AG04450 (cell line): ENCODE data around the gene NSUN7. TPM values are rescaled to one million over a fixed set of nuclear protein-coding genes. Genes with fewer than 3 reads are reported as not detected.

Source experiments
- CTCF ChIA-PET: fragments of 300-600, 350-600 bp; formaldehyde crosslinking; extraction: SDS; loops from one replicate; lab custom pipeline; 2022; ENCODE audit warnings: antibody characterized with exemption, inconsistent platforms; lab: Charles Lee
- POLR2A ChIA-PET: fragments of 350-600 bp; formaldehyde crosslinking; extraction: SDS; loops from one replicate; lab custom pipeline; 2021; ENCODE audit warnings: antibody characterized with exemption, inconsistent platforms; lab: Yijun Ruan, JAX
- DNase-seq: peaks from one replicate; pipeline ENCODE4 v3.0.0-alpha.2; 2011; ENCODE audit warnings: low read depth, low spot score
- H3K27ac ChIP-seq: one replicate; pipeline ENCODE4 v1.5.1; 2012; ENCODE audit warnings: low read depth, low read length, control low read depth
- H3K27me3 ChIP-seq: one replicate; pipeline ENCODE4 v1.6.0; 2012; ENCODE audit warnings: low read length; ENCODE audit not compliant: control insufficient read depth, insufficient read depth
- H3K4me3 ChIP-seq: 2 replicates; pipeline ENCODE4 v1.5.1; 2011; ENCODE audit warnings: mild to moderate bottlenecking, low read depth, low read length, control low read depth
- H3K9me3 ChIP-seq: 2 replicates; pipeline ENCODE4 v1.5.1; 2012; ENCODE audit warnings: low read length; ENCODE audit not compliant: control insufficient read depth, insufficient read depth
- polyA plus RNA-seq: library from polyadenylated mRNA; depleted of rRNA; stranded (reverse); fragments of >200 nt; gene quantifications from 2 replicates; pipeline ENCODE4 v1.2.3, GENCODE V29; 2011
- TF ChIP-seq, protein P1 (sequence below): IDR thresholded peaks from 2 replicates; pipeline ENCODE4 v1.5.1; 2011; ENCODE audit warnings: low read depth, low read length, control low read depth, inconsistent platforms

The NSUN7 gene
- polyA plus RNA-seq, 1 experiment = 0.11 TPM

- DNase-seq = no peak
- ChIA-PET CTCF (interaction anchor here (1.1 kb wide), 1 partner anchor 21 kb away, joined by 5 read pairs; no protein-coding TSS in a partner anchor), POLR2A (no interaction called here)
- Histone ChIP-seq H3K9me3 (no peaks in the 10 kb centered on the region), H3K4me3 (no peak overlapping the region), H3K27ac (no peak overlapping the region), H3K27me3 (no peaks in the 10 kb centered on the region)
- TF ChIP-seq, protein P1, sequence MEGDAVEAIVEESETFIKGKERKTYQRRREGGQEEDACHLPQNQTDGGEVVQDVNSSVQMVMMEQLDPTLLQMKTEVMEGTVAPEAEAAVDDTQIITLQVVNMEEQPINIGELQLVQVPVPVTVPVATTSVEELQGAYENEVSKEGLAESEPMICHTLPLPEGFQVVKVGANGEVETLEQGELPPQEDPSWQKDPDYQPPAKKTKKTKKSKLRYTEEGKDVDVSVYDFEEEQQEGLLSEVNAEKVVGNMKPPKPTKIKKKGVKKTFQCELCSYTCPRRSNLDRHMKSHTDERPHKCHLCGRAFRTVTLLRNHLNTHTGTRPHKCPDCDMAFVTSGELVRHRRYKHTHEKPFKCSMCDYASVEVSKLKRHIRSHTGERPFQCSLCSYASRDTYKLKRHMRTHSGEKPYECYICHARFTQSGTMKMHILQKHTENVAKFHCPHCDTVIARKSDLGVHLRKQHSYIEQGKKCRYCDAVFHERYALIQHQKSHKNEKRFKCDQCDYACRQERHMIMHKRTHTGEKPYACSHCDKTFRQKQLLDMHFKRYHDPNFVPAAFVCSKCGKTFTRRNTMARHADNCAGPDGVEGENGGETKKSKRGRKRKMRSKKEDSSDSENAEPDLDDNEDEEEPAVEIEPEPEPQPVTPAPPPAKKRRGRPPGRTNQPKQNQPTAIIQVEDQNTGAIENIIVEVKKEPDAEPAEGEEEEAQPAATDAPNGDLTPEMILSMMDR = no peak
These were observed 70.3 kb downstream of the NSUN7 start for GRCh38 chr4:40820101-40820500.

GRCh38 chr4:40822420-40823166, 72.8 kb downstream of the NSUN7 start:
- ChIA-PET POLR2A (no interaction called here), CTCF (no interaction called here)
- H3K4me3 ChIP-seq = no peak overlapping the region
- H3K27ac ChIP-seq = no peak overlapping the region
- H3K9me3 ChIP-seq = no peaks in the 10 kb centered on the region
- no peaks in the 10 kb centered on the region for H3K27me3 ChIP-seq
- no peak for DNase-seq
- TF ChIP-seq, protein P1 = no peak

GRCh38 chr4:40825014-40825838, 75.5 kb downstream of the NSUN7 start:
- POLR2A ChIA-PET = no interaction called here
- H3K4me3 ChIP-seq = no peak overlapping the region
- H3K27me3 ChIP-seq = no peaks in the 10 kb centered on the region
- H3K9me3 ChIP-seq = no peaks in the 10 kb centered on the region
- CTCF ChIA-PET = no interaction called here
- TF ChIP-seq, protein P1 = no peak
- no peak overlapping the region for H3K27ac ChIP-seq
- DNase-seq = no peak

DNA sequence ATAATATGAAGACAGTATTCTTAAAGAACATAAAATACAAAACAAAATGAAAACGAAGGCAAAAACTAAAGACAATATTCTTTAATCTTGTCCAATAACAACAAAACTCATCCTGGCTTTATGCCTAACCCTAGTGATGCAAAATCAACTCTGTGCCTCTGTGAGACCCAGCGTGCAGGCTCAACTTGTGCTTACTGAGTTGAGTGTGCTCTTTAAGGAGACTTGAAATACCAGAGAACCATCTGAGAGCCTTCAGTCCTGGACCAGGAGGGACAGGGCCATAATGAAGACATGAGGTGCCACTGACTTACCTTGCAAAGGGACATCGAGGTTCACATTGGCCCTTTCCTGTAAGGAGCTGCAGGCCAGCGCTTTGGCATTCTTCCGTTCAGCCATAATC, 77.1 kb downstream of the NSUN7 start:
- POLR2A ChIA-PET = no interaction called here
- Histone ChIP-seq H3K27me3 (no peaks in the 10 kb centered on the region), H3K9me3 (no peaks in the 10 kb centered on the region), H3K27ac (no peak overlapping the region), H3K4me3 (no peak overlapping the region)
- CTCF ChIA-PET = no interaction called here
- TF ChIP-seq, protein P1 = no peak
- DNase-seq = no peak

DNA sequence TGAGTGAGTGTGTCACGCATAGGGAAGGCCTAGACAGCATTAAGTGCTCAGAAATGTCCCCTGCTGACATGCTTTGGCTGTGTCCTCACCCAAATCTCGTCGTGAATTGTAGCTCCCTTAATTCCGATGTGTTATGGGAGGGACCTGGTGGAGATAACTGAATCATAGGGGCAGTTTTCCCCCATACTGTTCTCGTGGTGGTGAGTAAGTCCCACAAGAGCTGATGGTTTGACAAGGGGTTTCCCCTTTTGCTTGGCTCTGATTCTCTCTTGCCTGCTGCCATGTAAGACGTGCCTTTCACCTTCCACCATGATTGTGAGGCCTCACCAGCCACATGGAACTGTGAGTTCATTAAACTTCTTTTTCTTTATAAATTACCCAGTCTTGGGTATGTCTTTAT, 78.0 kb downstream of the NSUN7 start:
- no peak for DNase-seq
- TF ChIP-seq, protein P1 = no peak
- H3K4me3 ChIP-seq = no peak overlapping the region
- CTCF ChIA-PET = interaction anchor here (1.2 kb wide), 1 partner anchor 13 kb away, joined by 3 read pairs; no protein-coding TSS in a partner anchor
- H3K27ac ChIP-seq = no peak overlapping the region
- no peaks in the 10 kb centered on the region for H3K27me3 ChIP-seq
- H3K9me3 ChIP-seq = no peaks in the 10 kb centered on the region
- POLR2A ChIA-PET = no interaction called here
